Activated CD4-positive, alpha-beta T cell treated with anti-CD3 and anti-CD28 coated beads, Interleukin-2, amount 50 U/mL, for 24 hours (primary cell): Measurements from ENCODE around the gene RAB3C.
A peak's percentile ranks its signal among the peaks of the same experiment; 100 is the strongest.
"Not testable (repeated sequence)": the region's sequence is repeated elsewhere in the genome, so short reads cannot be mapped to it uniquely, and the experiment has no call there.

ENCODE experiments used
- DNase-seq, 2 donors: peaks; one replicate each; pipeline ENCODE4 v3.0.0-alpha.2; 2020; ENCODE audit warnings: low read depth in 1 of 2, low spot score in 1 of 2

RAB3C gene, protein sequence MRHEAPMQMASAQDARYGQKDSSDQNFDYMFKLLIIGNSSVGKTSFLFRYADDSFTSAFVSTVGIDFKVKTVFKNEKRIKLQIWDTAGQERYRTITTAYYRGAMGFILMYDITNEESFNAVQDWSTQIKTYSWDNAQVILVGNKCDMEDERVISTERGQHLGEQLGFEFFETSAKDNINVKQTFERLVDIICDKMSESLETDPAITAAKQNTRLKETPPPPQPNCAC

DNA sequence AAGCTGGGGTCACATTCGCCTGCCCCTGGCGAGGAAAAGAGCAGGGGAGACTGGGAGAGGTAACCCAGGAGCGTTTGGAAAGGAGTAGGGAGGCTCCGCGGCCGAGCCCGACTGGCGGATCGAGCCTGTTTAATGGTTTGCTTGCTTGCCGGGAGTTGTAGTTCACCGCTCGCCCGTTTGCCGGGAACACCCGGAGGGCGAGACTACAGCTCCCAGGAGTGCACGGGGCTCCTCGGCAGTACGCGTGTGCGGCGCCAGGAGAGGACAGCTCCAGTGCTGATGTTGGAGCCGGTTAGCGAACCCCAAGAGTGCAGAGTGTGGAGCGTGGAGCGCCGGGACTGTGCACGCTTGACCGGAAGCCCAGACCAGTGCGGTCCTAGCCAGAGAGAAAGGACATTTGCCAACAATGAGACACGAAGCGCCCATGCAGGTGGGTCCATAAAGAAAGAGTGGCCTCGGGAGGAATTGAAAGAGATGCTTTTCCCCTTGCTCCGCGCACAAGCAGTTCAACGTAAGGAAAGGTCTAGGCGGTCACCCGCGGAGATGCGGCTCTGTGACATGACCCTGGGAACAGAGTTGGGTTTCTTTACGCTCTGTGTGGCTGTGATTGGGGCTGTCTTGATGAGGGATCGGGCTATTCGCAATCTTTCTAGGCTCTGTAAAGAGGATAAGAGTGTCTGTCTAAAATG, at the start of gene RAB3C:
Gene RAB3C, plus strand, starts transcription at position 273 of the 689 bp plus-strand sequence. Its CDS starts 134 bp downstream, at position 407.
- DNase-seq = peak in 1 of 2 donors; percentile 39

DNA sequence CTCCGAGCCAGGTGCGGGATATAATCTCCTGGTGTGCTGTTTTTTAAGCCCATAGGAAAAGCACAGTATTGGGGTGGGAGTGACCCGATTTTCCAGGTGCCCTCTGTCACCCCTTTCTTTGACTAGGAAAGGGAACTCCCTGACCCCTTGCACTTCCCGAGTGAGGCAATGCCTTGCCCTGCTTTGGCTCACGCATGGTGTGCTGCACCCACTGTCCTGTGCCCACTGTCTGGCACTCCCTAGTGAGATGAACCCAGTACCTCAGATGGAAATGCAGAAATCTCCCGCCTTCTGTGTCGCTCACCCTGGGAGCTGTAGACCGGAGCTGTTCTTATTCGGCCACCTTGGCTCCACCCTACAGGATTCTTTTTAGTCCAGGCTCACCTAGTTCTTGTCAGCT, 40.9 kb upstream of the RAB3C start:
- not testable (repeated sequence) for DNase-seq

DNA sequence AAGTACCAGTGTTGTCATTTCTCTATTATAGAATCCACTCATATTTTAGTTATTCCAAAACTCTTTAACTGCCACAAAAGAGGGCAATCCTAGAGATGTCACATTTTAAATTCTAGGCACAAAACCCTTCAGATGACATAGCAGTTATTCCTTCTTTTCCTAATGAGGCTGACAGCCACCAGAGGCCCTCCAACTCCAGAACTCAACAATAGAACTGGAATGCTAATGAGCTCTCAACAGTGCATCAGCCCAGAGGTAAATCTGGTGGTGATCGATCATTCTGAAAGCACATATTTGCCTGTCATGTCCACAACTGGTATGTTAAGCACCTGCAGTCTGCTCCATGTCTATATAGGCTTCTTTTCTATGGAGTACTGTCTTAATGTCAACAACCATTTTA, 40.2 kb upstream of the RAB3C start:
- DNase-seq = no peak

DNA sequence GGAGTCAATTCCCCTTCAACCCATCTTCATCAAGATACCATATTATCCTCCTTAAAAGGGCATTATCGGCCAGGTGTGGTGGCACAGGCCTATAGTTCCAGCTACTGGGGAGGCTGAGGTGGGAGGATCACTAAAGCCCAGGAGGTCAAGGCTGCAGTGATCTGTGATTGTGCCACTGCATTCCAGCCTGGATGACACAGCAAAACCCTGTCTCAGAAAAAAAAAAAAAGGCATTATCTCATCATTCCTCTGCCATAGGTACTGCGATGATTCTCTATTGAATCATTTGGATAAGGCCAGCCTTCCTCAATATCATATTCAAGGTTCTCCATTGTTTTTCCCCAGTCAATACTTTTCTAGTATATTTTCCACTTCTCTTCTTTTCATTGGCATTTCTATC, 39.2 kb upstream of the RAB3C start:
- no peak for DNase-seq

DNA sequence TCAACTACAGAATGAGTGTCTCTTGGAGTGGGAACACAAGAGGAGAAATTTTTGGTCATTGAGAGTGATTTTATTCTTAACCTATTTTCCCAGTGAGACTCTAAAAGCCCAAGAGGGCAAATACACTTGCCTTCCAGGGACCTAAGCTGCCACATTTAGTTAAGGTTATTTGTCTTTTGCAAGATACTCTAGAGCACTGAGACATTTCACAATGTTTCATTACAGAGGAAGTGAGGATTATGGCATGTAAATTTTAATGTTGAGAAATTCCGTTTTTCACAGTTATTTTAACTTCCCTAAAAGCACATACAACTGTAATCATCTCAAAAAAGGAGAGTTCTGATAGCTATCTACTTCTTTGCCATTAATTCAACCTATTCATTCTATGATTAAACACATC, 38.7 kb upstream of the RAB3C start:
- no peak for DNase-seq

DNA sequence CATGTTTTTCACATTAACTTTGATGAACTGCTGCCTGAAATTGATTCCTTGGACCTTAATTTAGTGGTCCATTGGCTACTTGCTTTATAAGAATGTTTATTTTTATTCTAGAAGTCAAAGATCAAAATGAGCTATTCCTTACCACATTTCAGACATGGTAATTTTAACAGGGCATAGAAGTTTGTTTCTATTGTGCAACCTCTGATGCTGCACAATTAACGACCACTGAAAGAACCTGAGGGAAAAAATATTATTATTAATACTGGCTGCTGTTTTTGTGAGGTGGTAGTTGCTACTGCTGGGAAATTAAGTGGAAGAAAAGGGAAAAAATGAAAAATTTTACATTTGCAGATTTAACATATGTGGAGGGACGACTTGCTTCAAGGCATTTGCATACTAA, 37.9 kb upstream of the RAB3C start:
- DNase-seq = no peak

DNA sequence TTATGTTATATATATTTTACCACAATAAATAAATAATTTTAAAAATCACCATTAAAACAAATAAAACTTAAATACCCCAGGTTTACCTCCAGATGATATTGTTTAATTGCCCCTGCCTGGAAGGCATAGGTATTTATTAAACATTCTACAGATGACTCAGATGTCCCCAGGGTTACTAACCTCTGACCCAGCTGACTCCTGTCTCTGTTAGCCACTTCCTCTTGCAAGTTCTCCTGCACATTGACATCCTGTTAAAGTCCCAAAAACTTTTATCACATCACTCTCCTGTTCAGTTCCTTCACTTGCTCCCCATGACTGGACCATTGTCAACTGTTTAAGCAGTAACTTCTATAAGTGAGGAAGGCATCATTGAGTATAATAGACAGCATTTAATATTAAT, 37.0 kb upstream of the RAB3C start:
- DNase-seq = no peak

DNA sequence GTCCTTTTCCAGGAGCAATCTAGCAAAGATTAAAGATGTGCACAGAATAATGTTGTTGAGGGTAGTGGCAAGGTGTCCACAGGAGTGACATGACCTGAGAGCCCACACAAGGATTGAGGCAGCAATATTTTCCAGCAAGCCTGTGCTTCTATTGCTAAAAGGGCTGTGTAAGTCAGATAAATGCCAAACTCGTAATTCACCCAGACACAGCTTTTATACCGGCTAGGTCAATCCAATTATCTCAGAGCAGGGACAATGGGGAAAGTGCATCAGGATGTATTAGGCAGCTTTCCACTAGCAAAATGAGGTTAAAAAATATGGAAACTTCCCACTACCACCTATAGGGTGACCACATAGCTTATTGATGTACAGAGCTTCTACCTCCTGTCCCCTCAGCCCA, 34.8 kb upstream of the RAB3C start:
- no peak for DNase-seq

DNA sequence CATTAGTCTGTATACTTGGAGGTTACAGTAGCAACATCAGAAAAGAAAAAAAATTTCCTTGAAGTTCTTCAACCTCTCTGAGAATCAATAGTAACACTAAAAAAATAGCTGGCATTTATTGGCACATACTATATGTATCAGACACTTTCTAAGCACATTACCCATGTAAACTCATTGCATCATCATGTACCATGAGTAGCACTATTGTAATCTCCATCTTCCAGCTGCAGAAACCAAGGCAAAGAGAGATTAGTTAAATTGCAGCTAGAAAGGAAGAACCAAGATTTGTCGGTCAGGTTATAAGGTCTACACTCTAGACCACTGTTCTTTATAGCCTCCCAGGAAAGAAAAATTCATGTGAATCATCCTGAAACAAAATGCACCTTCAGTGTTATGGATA, 31.4 kb upstream of the RAB3C start:
- no peak for DNase-seq

DNA sequence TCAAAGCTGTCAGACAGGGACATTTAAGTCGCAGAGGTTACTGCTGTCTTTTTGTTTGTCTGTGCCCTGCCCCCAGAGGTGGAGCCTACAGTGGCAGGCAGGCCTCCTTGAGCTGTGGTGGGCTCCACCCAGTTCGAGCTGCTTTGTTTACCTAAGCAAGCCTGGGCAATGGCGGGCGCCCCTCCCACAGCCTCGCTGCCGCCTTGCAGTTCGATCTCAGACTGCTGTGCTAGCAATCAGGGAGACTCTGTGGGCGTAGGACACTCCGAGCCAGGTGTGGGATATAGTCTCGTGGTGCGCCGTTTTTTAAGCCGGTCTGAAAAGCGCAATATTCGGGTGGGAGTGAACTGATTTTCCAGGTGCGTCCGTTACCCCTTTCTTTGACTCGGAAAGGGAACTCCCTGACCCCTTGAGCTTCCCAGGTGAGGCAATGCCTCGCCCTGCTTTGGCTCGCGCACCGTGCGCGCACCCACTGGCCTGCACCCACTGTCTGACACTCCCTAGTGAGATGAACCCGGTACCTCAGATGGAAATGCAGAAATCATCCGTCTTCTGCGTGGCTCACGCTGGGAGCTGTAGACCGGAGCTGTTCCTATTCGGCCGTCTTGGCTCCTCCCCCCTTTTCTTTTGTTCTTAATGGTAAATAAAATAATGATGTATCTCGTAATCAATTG, 25.1 kb upstream of the RAB3C start:
- not testable (repeated sequence) for DNase-seq

DNA sequence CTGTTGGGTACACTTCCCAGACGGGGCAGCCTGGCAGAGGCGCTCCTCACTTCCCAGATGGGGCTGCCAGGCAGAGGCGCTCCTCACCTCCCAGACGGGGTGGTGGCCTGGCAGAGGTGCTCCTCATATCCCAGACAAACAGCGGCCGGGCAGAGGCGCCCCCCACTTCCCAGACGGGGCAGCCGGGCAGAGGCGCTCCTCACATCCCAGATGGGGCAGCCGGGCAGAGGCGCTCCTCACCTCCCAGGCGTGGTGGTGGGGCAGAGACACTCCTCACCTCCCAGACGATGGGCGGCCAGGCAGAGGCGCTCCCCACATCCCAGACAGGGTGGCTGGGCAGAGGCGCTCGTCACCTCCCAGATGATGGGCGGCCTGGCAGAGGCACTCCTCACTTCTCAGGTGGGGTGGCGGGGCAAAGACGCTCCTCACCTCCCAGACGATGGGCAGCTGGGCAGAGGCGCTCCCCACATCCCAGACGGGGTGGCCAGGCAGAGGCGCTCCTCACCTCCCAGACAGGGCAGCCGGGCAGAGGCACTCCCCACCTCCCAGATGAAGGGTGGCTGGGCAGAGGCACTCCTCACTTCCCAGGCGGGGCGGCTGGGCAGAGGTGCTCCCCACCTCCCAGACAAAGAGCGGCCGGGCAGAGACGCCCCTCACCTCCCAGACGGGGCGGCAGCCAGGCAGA, 19.7 kb upstream of the RAB3C start:
- DNase-seq = not testable (repeated sequence)

DNA sequence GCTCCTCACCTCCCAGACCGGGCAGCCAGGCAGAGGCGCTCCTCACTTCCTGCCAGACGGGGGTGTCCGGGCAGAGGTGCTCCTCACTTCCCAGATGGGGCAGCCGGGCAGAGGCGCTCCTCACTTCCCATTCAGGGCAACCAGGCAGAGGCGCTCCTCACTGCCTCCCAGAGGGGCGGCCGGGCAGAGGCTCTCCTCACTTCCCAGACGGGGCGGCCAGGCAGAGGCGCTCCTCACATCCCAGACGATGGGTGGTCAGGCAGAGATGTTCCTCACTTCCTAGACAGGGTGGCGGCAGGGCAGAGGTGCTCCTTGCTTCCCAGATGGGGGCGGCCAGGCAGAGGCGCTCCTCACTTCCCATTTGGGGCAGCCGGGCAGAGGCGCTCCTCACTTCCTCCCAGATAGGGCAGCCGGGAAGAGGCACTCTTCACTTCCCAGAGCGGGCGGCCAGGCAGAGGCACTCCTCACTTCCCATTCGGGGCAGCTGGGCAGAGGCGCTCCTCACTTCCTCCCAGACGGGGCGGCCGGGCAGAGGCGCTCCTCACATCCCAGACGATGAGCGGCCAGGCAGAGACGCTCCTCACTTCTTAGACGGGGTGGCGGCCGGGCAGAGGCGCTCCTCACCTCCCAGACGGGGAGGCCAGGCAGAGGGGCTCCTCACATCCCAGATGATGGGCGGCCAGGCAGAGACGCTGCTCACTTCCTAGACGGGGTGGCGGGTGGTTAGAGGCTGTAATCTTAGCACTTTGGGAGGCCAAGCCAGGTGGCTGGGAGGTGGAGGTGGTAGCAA, 18.6 kb upstream of the RAB3C start:
- DNase-seq = not testable (repeated sequence)

DNA sequence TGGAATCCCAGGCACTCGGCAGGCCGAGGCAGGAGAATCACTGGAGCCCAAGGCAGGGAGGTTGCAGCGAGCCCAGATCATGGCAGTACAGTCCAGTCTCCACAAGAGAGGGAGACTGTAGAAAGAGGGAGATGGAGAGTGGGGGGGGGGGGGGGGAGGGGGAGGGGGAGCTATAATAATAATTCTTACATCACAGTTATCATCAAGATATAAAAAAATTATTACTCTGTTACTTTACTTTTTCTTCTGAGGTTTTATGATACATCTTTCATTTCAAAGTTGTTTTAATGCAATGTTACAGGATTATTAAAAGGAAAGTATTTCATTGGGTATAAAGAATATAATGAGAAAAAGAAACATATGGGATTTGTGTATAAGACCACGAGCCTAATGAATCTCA, 17.8 kb upstream of the RAB3C start:
- DNase-seq = no peak

DNA sequence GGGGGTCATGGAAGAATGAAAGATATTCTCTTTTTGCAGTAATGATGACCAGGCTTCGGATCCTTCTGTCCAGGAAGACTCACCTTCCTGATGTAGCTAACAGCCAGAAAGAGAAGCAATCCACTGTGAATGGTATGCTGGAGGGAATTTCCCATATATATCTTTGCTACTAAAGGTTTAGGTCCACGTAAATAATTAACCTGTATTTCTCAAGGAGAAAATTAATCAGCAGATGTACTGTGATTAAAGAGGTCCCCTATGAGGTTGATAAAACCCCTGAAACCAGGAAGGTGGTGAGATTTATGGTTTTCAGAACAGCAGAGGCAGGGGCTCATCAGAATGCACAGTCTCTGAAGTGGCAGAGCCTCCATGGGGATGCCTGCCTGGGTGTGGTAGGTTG, 11.4 kb upstream of the RAB3C start:
- DNase-seq = no peak

DNA sequence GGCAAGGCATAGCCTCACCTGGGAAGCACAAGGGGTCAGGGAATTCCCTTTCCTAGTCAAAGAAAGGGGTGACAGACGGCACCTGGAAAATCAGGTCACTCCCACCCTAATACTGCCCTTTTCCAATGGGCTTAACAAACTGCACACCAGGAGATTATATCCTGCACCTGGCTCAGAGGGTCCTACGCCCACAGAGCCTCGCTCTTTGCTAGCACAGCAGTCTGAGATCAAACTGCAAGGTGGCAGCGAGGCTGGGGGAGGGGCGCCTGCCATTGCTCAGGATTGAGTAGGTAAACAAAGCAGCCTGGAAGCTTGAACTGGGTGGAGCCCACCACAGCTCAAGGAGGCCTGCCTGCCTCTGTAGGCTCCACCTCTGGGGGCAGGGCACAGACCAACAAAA, 9.9 kb upstream of the RAB3C start:
- not testable (repeated sequence) for DNase-seq

DNA sequence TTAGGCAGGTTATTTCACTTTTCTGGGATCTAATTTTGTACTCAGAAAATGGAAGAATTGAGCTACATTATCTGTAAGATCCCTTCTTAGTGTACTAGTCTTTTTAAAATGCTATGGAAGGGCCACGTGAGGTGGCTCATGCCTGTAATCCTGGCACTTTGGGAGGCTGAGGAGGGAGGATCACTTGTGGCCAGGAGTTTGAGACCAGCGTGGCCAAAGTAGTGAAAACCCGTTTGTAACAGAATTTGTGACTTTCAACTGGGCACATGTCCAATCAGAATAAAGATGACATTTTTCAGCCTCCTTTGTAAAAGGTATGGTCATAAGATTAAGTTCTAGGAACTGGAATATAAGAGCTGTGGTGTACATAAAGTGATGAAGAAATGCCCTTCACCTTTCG, 3.1 kb upstream of the RAB3C start:
- DNase-seq = no peak

DNA sequence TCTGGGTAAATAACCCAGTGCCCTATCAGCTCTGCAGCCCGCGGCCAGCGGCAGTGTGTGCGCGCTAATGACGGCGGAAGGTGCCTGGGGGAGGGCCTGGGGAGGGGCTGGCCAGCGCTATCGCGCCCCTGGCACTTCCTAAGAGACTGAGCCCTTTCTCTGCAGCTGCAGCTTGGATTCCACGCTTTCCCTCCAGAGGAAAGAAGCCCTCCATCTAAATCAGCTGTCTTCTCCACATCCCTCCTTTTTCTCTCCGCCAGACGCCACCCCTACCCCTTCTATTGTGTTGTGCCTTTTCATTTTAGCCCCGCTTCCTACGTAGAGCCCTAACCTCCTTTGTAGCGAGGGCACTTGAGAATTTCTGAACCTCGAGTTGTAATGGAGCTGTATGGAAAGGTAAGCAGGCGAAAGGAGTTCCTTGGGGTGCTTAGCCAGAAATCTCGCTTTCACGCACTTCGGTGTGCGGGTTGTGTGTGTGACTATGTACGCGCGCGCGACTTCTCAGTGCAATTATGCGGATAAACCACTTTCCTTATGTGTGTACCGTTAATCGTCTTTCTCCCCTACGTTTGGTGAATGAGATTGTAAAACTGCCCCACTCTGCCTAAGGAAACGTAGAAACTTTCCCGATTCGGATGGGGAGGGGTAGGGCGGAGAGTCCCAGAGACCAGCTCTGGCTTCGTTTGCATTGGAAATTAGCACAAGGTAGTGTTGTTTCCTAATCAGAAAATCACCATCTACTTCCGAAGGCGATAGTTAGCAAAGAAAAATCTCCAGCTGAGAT, 664 bp upstream of the RAB3C start:
- DNase-seq = no peak

DNA sequence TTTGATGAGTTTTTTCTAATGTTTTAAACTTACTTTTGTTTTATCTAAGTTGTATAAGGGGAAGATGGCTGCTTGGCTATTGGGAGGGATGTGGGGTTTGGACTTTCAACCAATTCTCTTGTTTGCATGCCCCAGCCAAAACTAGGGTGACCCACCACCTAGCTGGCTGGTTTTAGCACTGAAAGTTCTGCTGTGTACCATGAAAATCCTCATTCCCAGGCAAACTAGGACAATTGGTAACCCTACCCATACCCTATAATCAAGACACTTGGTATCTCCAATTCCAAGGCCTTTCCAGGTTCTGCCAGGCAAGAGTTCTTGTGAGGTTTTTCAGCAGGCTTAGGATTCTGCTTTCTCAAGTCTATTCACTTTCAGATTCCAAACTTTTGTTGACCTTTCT, 13.1 kb downstream of the RAB3C start:
- DNase-seq = no peak

DNA sequence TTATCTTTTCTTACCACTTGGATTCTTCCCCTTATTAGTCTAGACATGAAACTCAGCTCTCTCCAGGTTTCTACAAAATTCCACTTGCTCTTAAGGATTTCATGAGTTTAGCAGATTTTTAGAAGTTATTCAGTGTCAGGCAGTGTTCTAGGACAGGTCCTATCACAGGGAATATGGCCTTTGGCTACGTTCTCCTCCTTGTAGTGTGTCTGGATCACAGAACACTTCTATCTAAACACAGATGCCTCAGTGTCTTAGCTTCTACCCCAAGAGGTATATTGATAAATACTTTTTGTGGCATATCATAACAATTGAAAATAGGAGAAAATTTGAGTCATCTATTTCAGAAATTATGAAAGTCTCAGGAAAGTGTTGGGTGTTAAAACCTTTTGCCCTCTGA, 15.6 kb downstream of the RAB3C start:
- DNase-seq = no peak

DNA sequence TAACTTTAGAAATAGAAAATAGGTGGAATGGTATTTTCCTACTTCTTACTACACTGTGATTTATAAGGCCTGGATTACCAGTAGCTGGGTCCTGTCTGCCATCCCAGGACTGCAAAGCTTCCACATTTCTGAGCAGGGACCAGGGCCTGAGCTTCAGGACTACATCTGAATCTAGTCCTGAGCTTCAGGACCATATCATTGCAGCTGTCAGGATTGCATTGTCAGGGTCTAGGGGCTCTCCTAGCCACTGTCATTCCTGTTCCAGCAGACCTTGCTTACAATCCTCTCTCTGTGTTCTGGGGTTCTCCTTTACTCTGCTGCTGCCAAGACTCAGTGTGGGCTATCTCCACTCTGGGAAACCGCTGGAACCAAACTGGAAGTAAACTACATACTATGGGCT, 16.3 kb downstream of the RAB3C start:
- DNase-seq = no peak
